Astrocyte of the cerebellum (primary cell): ENCODE results near the gene NEK6.

ENCODE experiments used
- DNase-seq: peaks from one replicate; pipeline ENCODE4 v3.0.0-alpha.2; 2011; ENCODE audit warnings: low read depth
- H3K4me3 ChIP-seq: 2 replicates; pipeline ENCODE4 v1.5.1; 2011; ENCODE audit warnings: mild to moderate bottlenecking, low read depth, low read length, moderate library complexity
- CTCF ChIP-seq: IDR thresholded peaks from 2 replicates; pipeline ENCODE4 v1.5.1; 2012; ENCODE audit warnings: low read length, low read depth, moderate library complexity, mild to moderate bottlenecking; ENCODE audit errors: missing control alignments
- in situ Hi-C: cut with HindIII; loops from 2 replicates; pipeline ENCODE4 v1.10.0; 2017; ENCODE audit warnings: low sequenced_read_pairs

NEK6 gene

DNA sequence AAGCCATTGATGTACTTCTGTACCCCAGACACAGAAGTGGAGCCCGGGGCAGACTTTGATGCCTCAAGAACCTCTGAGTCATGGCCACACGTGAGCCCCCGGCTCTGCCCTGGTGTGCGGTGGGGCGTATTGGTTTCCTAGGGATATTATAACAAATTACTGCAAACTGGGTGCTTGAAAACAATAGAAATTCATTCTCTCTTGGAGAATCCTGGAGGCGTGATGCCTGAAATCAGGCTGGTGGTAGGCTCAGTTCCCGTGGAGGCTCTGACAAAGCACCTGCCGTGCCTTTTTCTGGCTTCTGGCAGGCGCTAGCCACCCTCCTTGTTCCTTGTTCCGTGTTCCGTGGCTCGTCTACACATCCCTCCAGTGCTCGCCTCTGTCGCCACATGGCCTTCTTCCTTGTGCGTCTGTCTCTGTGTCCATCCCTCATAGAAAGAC is 24.2 kb downstream of the NEK6 start:
- TF ChIP-seq CTCF = no peak
- in situ Hi-C loops = no loop called here
- DNase-seq = peak; percentile 55
- H3K4me3 ChIP-seq = no peak overlapping the region

- no peak overlapping the region for H3K4me3 ChIP-seq
These were observed 24.9 kb downstream of the NEK6 start for GRCh38 chr9:124282442-124283227.

GRCh38 chr9:124283228-124283814 is 25.6 kb downstream of the NEK6 start:
- TF ChIP-seq CTCF = no peak
- in situ Hi-C loops = no loop called here
- no peak for DNase-seq
- no peak overlapping the region for H3K4me3 ChIP-seq

More at GRCh38 chr9:124282442-124283227, 24.9 kb downstream of the NEK6 start:
- DNase-seq = no peak
- in situ Hi-C loops = no loop called here
- TF ChIP-seq CTCF = no peak

- TF ChIP-seq CTCF = no peak
- in situ Hi-C loops = no loop called here
These were observed 26.6 kb downstream of the NEK6 start for GRCh38 chr9:124284237-124284831.

DNA sequence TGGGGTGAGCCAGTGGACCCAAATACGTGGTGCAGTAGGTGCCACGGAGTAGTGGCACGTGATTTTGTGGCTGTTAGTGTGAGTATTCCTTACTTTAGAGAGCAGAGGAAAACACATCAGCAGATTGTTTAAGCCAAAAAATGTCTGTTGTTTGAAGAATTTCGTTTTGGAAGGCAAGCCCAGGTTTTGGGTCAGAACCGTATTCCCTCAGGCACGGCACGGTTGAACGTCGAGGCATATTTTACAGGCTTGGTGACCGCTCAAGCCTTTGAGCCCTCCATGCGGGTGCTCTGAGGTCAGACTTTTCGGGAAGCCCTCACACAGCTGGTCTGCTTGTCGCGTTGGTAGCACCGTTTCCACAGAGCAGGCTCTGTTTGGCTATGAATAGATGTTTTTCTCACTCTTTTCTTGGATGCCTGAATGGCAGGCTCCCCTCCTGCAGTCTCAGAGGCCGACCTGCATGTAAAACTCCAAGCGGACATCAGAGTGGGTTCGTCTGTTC is 27.2 kb downstream of the NEK6 start:
- in situ Hi-C loops = no loop called here
- no peak for TF ChIP-seq CTCF
- H3K4me3 ChIP-seq = no peak overlapping the region
- DNase-seq = peak; percentile 67

More at GRCh38 chr9:124284237-124284831, 26.6 kb downstream of the NEK6 start:
- no peak for DNase-seq
- H3K4me3 ChIP-seq = no peak overlapping the region

DNA sequence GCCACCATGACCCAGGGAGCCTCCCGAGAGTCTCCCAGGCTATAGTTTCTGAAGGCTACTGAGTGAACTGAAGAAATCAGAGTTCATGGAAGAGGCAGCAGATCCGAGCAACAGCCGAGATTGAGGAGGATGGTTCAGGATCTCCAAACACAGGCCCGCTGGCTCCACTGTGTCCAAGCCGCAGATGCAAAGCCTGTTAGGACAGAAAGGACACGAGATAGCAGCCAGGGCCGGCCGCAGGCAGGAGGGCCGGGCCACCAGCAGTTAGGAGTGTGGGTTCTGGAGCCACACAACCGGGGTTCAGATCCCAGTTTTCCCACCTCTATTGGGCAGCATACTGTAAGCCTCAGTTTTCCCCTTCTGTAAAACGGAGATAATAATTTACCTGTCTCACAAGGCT is 27.7 kb downstream of the NEK6 start:
- DNase-seq = no peak
- no peak overlapping the region for H3K4me3 ChIP-seq
- no peak for TF ChIP-seq CTCF
- in situ Hi-C loops = no loop called here
